ENCODE data around the gene ARID5A. TPM values are rescaled to one million over a fixed set of nuclear protein-coding genes. Genes with fewer than 3 reads are reported as not detected.

ARID5A gene
- total RNA-seq, 1 donor from 2014 or later: 9.9 TPM

DNA sequence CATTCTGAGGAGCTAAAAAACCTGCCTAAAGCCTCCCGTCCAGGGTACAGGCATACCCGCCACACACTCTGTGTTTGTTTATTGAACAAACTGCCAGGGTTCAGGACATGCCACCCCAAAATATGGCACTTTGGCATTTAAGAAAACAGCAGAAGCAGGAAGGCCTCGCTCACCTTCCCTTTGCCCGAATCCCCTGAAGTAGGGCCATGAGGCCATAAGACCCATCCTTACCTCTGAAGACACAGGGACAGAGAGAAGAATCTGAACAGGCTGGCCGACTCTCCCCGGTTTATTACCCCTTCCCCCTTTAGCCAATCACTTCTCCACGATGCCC lies 29.7 kb upstream of the ARID5A start:
- H3K27ac ChIP-seq (ENCODE audit: low read depth, low read length): no peak overlapping the region
- no peak overlapping the region for H3K4me3 ChIP-seq (ENCODE audit: low read length in 3 of 3)
- no peaks in the 10 kb centered on the region for H3K9me3 ChIP-seq (ENCODE audit: control insufficient read depth in 3 of 3, low read length in 3 of 3)
- H3K27me3 ChIP-seq (ENCODE audit: control insufficient read depth in 3 of 3, insufficient read depth in 3 of 3, low read length in 3 of 3): peaks cover 6 to 10% (median 10%) of the 10 kb centered on the region in 3 donors
- H3K9ac ChIP-seq (ENCODE audit: low read depth in 1 of 3, low read length in 3 of 3): no peak overlapping the region
- no peaks in the 10 kb centered on the region for H3K36me3 ChIP-seq (ENCODE audit: control insufficient read depth in 3 of 3, insufficient read depth in 3 of 3, low read length in 3 of 3)
- peaks cover 32 to 56% (median 47%) of the 10 kb centered on the region in 3 donors for H3K4me1 ChIP-seq (ENCODE audit: control insufficient read depth in 3 of 3, insufficient read depth in 3 of 3, low read length in 3 of 3)

DNA sequence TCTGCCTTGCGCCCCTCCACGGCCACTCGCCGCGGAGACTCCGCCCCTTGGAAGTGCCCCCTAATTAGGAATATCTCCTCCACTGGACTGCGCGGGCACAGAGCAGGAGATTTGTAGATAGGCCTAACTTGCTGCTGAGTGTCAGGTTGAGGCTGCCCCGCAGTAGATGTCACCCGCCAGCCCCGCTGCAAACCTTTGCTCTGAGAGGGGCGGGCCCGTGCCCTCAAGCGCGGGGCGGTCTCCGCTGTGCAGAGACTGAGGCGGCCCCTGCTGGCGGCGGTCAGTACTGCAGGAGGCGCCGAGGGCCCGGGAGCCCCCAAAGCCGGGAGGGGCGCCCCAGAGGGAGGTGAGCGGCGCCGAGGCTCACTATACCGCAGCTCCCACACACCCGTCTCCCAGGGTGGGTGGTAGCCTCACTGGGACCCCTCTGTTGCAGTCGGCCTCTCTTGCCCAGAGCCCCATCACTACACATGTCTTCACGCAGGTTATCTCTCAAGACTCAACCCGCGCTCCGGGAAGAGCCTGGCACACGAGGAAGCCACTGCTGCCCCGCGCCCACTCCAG lies 28.5 kb upstream of the ARID5A start:
- Histone ChIP-seq H3K4me3 (ENCODE audit: low read length in 3 of 3) (peak overlapping the region; percentile 69 to 70 (median 69)), H3K27ac (ENCODE audit: low read depth, low read length) (no peak overlapping the region), H3K9ac (ENCODE audit: low read depth in 1 of 3, low read length in 3 of 3) (peak overlapping the region in 1 of 3 donors; percentile 66), H3K27me3 (ENCODE audit: control insufficient read depth in 3 of 3, insufficient read depth in 3 of 3, low read length in 3 of 3) (peaks cover 0 to under 1% (median 0%) of the 10 kb centered on the region in 3 donors), H3K9me3 (ENCODE audit: control insufficient read depth in 3 of 3, low read length in 3 of 3) (no peaks in the 10 kb centered on the region), H3K36me3 (ENCODE audit: control insufficient read depth in 3 of 3, insufficient read depth in 3 of 3, low read length in 3 of 3) (no peaks in the 10 kb centered on the region), H3K4me1 (ENCODE audit: control insufficient read depth in 3 of 3, insufficient read depth in 3 of 3, low read length in 3 of 3) (peaks cover 32 to 45% (median 38%) of the 10 kb centered on the region in 3 donors)

DNA sequence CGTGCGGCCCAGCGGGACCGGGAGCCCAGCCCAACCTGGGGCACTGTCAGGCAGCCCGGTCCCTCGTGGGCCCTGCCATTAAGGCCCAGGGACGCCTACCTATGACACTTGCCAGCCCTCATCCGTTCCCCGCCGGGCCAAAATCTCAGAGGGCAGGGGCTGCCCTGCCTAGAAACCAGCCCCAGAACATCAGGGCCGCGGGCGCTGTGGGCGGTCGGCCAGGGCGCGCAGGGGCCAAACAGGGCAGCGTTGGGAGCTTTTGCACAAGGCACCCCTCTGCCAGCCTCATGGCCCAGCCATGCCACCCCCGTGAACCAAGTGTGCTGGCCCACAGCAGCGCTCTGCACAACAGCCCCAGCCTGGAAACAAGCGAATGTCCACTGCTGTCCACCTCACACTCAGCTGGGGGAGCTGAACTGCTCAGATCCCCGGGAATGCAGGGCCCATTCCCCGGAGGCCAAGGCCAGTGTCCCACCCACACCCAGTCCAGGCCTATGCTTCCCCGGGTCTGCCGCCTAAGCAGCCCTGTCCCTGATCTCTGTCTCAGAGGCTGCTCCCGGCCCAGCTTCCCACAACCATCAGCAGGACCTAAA lies 27.9 kb upstream of the ARID5A start:
- H3K4me3 ChIP-seq (ENCODE audit: low read length in 3 of 3): peak overlapping the region in 1 of 3 donors; percentile 69
- H3K27me3 ChIP-seq (ENCODE audit: control insufficient read depth in 3 of 3, insufficient read depth in 3 of 3, low read length in 3 of 3): no peaks in the 10 kb centered on the region
- no peaks in the 10 kb centered on the region for H3K9me3 ChIP-seq (ENCODE audit: control insufficient read depth in 3 of 3, low read length in 3 of 3)

DNA sequence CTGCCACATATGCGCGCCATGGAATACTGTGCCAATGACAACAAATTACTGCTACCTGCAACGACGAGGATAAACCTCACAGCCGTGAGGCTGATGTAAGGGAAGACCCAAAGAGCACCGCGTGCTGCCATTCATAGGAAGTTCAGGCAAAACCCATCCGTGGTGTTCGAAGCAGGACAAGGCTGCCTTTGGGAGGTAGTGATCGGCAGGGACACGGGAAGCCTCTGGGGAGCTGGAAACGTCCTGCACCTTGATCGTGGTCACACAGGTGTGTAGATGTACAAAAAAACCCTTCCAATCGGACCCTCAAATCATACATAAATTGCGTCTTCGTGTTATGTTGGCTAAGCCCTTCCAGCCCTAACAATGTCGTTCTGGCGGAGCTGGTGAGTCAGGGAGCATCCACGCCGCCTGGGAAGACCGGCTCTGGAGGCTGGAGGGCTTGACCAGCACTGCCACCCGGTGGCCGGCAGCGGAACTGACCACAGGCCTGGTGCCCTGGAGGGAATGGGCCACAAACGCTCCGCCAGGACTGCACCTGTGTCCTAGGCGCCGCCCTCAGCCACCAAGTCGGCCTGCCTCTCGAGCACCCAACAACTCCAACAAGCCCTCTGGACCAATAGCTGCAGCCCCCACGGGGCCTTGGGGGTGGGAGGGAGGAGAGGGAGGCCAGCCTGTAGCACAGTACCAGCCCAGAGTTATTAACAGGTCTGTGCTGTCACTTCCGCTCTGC lies 27.3 kb upstream of the ARID5A start:
- no peak overlapping the region for H3K27ac ChIP-seq (ENCODE audit: low read depth, low read length)
- H3K9ac ChIP-seq (ENCODE audit: low read depth in 1 of 3, low read length in 3 of 3): peak overlapping the region; percentile 1 to 73 (median 12)
- H3K4me3 ChIP-seq (ENCODE audit: low read length in 3 of 3): peak overlapping the region in 2 of 3 donors; percentile 30 to 42

More for the DNA sequence above, 27.9 kb upstream of the ARID5A start:
- no peaks in the 10 kb centered on the region for H3K36me3 ChIP-seq (ENCODE audit: control insufficient read depth in 3 of 3, insufficient read depth in 3 of 3, low read length in 3 of 3)
- H3K9ac ChIP-seq (ENCODE audit: low read depth in 1 of 3, low read length in 3 of 3): peak overlapping the region in 1 of 3 donors; percentile 73
- peaks cover 32 to 45% (median 37%) of the 10 kb centered on the region in 3 donors for H3K4me1 ChIP-seq (ENCODE audit: control insufficient read depth in 3 of 3, insufficient read depth in 3 of 3, low read length in 3 of 3)
- H3K27ac ChIP-seq (ENCODE audit: low read depth, low read length): no peak overlapping the region

DNA sequence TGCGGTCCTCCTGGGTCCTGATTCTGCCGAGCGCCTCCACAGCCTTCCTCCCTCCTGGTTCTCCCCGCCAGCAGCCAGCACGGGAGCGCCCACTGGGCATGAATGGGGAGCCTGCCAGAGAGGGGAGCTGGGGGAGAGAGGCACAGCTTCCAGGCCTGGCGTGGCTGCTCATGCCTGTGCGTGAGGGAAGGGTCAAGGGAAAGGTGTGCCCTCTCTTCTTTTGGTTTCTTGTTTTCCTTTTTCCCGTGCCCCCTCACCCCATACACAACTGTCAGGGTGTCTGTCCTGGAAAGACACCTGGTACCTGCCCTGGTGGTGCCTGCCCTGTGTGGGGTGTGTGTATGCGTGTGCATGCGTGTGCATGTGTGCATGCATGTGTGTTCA lies 26.7 kb upstream of the ARID5A start:
- H3K4me3 ChIP-seq (ENCODE audit: low read length in 3 of 3): peak overlapping the region in 2 of 3 donors; percentile 30 to 42
- no peak overlapping the region for H3K27ac ChIP-seq (ENCODE audit: low read depth, low read length)
- H3K27me3 ChIP-seq (ENCODE audit: control insufficient read depth in 3 of 3, insufficient read depth in 3 of 3, low read length in 3 of 3): no peaks in the 10 kb centered on the region
- no peaks in the 10 kb centered on the region for H3K9me3 ChIP-seq (ENCODE audit: control insufficient read depth in 3 of 3, low read length in 3 of 3)
- peaks cover 32 to 44% (median 37%) of the 10 kb centered on the region in 3 donors for H3K4me1 ChIP-seq (ENCODE audit: control insufficient read depth in 3 of 3, insufficient read depth in 3 of 3, low read length in 3 of 3)
- peak overlapping the region; percentile 1 to 73 (median 12) for H3K9ac ChIP-seq (ENCODE audit: low read depth in 1 of 3, low read length in 3 of 3)
- H3K36me3 ChIP-seq (ENCODE audit: control insufficient read depth in 3 of 3, insufficient read depth in 3 of 3, low read length in 3 of 3): no peaks in the 10 kb centered on the region

More for the DNA sequence above, 27.3 kb upstream of the ARID5A start:
- H3K27me3 ChIP-seq (ENCODE audit: control insufficient read depth in 3 of 3, insufficient read depth in 3 of 3, low read length in 3 of 3): no peaks in the 10 kb centered on the region
- peaks cover 32 to 45% (median 37%) of the 10 kb centered on the region in 3 donors for H3K4me1 ChIP-seq (ENCODE audit: control insufficient read depth in 3 of 3, insufficient read depth in 3 of 3, low read length in 3 of 3)
- H3K9me3 ChIP-seq (ENCODE audit: control insufficient read depth in 3 of 3, low read length in 3 of 3): no peaks in the 10 kb centered on the region
- H3K36me3 ChIP-seq (ENCODE audit: control insufficient read depth in 3 of 3, insufficient read depth in 3 of 3, low read length in 3 of 3): no peaks in the 10 kb centered on the region

DNA sequence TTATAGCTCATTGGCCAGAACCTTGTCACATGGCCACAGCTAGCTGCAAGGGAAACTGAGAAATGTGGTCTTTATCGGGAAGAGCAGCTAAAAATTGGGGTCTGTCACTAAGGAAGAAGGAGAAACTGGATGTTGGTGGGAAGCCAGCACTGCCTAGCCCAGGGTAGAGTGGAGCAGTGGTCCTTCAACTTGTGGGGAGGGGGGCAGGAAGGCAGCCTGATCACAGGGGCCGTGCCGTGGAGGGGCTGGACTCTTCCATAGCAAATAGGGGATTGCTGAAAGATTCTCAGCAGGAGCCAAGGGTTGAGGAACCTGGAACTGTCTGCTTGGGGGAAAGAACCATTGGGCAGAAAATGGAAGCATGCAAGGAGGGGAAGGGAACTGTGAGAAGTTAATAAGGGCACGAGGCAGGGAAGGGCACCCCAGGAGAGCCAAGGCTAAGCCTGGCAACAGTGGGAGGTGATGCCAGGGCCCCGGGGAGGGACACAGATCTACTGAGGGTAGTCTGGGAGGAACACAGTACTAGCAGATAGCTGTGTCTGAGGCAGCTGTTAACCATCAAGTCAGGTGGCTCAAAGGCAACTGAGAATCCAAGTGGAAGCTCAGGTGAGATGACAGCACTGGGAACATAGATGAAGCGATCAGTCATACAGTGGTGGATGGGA lies 25.5 kb upstream of the ARID5A start:
- Histone ChIP-seq H3K27ac (ENCODE audit: low read depth, low read length) (no peak overlapping the region), H3K4me3 (ENCODE audit: low read length in 3 of 3) (no peak overlapping the region), H3K9ac (ENCODE audit: low read depth in 1 of 3, low read length in 3 of 3) (no peak overlapping the region), H3K4me1 (ENCODE audit: control insufficient read depth in 3 of 3, insufficient read depth in 3 of 3, low read length in 3 of 3) (peaks cover 28 to 34% (median 28%) of the 10 kb centered on the region in 3 donors), H3K27me3 (ENCODE audit: control insufficient read depth in 3 of 3, insufficient read depth in 3 of 3, low read length in 3 of 3) (no peaks in the 10 kb centered on the region), H3K36me3 (ENCODE audit: control insufficient read depth in 3 of 3, insufficient read depth in 3 of 3, low read length in 3 of 3) (no peaks in the 10 kb centered on the region), H3K9me3 (ENCODE audit: control insufficient read depth in 3 of 3, low read length in 3 of 3) (no peaks in the 10 kb centered on the region)

DNA sequence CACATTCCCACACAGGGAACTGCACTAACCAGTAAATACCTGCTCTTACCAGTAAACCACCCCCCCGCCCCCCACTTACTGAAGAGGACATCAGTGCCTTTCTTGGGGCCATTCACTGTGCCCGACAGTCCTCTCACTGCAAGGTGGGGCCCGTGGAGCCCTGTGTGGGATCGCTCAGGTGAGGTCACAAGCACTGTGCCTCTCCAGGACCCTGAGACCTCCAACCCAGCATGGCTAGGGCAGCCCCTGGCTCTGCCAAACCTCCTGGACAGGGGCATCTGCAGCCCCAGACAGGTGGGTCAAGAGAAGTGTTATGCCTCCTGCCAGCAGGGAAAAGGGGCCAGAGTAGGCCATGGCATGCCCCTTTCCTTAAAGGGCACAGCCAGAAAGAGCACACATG lies 24.7 kb upstream of the ARID5A start:
- peaks cover 28 to 34% (median 28%) of the 10 kb centered on the region in 3 donors for H3K4me1 ChIP-seq (ENCODE audit: control insufficient read depth in 3 of 3, insufficient read depth in 3 of 3, low read length in 3 of 3)
- no peak overlapping the region for H3K9ac ChIP-seq (ENCODE audit: low read depth in 1 of 3, low read length in 3 of 3)
- H3K4me3 ChIP-seq (ENCODE audit: low read length in 3 of 3): no peak overlapping the region
- H3K27me3 ChIP-seq (ENCODE audit: control insufficient read depth in 3 of 3, insufficient read depth in 3 of 3, low read length in 3 of 3): no peaks in the 10 kb centered on the region
- no peak overlapping the region for H3K27ac ChIP-seq (ENCODE audit: low read depth, low read length)
- H3K9me3 ChIP-seq (ENCODE audit: control insufficient read depth in 3 of 3, low read length in 3 of 3): no peaks in the 10 kb centered on the region
- no peaks in the 10 kb centered on the region for H3K36me3 ChIP-seq (ENCODE audit: control insufficient read depth in 3 of 3, insufficient read depth in 3 of 3, low read length in 3 of 3)

DNA sequence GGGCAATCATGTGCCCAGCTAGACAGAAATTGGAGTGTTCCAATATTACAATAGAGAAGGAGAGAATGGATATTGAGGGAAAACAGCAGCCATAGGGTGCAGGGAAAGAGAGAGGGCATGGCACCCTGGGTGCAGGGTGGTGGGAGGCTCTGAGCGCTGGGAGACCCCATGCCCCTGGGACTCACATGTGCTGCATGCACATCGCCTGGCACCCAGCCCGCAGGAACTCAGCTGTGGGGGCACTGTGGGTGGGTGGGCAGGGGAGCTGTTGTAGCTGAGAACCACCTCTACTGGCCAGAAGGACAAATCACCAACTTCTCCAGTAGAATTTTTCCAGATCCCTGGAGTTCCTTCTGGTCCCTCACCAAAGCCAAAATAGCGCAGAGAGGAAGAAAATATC lies 24.2 kb upstream of the ARID5A start:
- Histone ChIP-seq H3K9ac (ENCODE audit: low read depth in 1 of 3, low read length in 3 of 3) (no peak overlapping the region), H3K9me3 (ENCODE audit: control insufficient read depth in 3 of 3, low read length in 3 of 3) (peaks cover 0 to 2% (median 0%) of the 10 kb centered on the region in 3 donors), H3K36me3 (ENCODE audit: control insufficient read depth in 3 of 3, insufficient read depth in 3 of 3, low read length in 3 of 3) (no peaks in the 10 kb centered on the region), H3K4me3 (ENCODE audit: low read length in 3 of 3) (no peak overlapping the region), H3K4me1 (ENCODE audit: control insufficient read depth in 3 of 3, insufficient read depth in 3 of 3, low read length in 3 of 3) (peaks cover 28 to 34% (median 28%) of the 10 kb centered on the region in 3 donors), H3K27ac (ENCODE audit: low read depth, low read length) (no peak overlapping the region), H3K27me3 (ENCODE audit: control insufficient read depth in 3 of 3, insufficient read depth in 3 of 3, low read length in 3 of 3) (no peaks in the 10 kb centered on the region)

DNA sequence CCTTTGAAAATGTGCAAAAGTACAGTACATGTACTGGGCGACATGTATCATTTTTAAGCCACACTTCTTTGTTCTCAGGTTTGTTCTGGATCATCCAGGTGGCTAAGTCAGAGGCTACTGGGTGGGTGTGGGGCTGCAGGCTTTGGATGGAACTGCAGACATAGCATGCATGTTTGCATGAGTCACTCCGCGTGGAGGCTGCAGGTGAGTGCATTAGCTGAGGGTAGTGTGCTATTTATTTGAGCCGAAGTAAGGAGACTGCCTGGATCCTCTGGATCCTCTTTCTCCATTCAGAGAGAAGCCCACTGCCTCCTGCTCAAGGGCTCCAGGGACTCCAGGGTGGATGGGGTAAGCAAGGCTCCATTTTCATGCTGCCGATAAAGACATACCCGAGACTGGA lies 22.0 kb upstream of the ARID5A start:
- H3K27ac ChIP-seq (ENCODE audit: low read depth, low read length): no peak overlapping the region
- no peak overlapping the region for H3K4me3 ChIP-seq (ENCODE audit: low read length in 3 of 3)
- no peaks in the 10 kb centered on the region for H3K36me3 ChIP-seq (ENCODE audit: control insufficient read depth in 3 of 3, insufficient read depth in 3 of 3, low read length in 3 of 3)
- no peak overlapping the region for H3K9ac ChIP-seq (ENCODE audit: low read depth in 1 of 3, low read length in 3 of 3)
- H3K4me1 ChIP-seq (ENCODE audit: control insufficient read depth in 3 of 3, insufficient read depth in 3 of 3, low read length in 3 of 3): peaks cover 9 to 15% (median 10%) of the 10 kb centered on the region in 3 donors
- peaks cover 0 to 2% (median 0%) of the 10 kb centered on the region in 3 donors for H3K9me3 ChIP-seq (ENCODE audit: control insufficient read depth in 3 of 3, low read length in 3 of 3)
- H3K27me3 ChIP-seq (ENCODE audit: control insufficient read depth in 3 of 3, insufficient read depth in 3 of 3, low read length in 3 of 3): no peaks in the 10 kb centered on the region
